ENCODE data around the gene LSR.

GRCh38 chr19:35220315-35220921 lies 28.4 kb upstream of the LSR start:
- no peak for TF ChIP-seq POLR2A (IDR thresholded peaks at IDR 0.05)
- TF ChIP-seq CTCF (IDR thresholded peaks at IDR 0.05): no peak
